Left ventricle myocardium superior (tissue), 1 donor: ENCODE results near the gene RUNX3. TPM values are rescaled to one million over a fixed set of nuclear protein-coding genes. Genes with fewer than 3 reads are reported as not detected.

Experiments used
- ATAC-seq: fragments of 200-7000 bp; cut with Tn5 transposase; one replicate; pipeline ENCODE4 v1.9.1; 2020; ENCODE audit warnings: mild to moderate bottlenecking, moderate library complexity
- DNase-seq: peaks from one replicate; pipeline ENCODE4 v3.0.0-alpha.2; 2020
- intact Hi-C: fragments of 100-400 bp; cut with micrococcal nuclease; formaldehyde crosslinking; loops from one replicate; pipeline ENCODE4 v1.11.0; 2022
- total RNA-seq: library from RNA; stranded (reverse); fragmentation: NEBNext Ultra II Directional; extraction: Animal tissue kit (Norgen Biotek cat#: 25700); gene quantifications from one replicate; pipeline ENCODE4 v1.2.1, GENCODE V29; 2021
- donor health status: DM: no; HTN: yes; CAD: no; lungs with severe emphysema.

RUNX3 gene
- total RNA-seq, 1 donor from 2014 or later: 0.89 TPM

DNA sequence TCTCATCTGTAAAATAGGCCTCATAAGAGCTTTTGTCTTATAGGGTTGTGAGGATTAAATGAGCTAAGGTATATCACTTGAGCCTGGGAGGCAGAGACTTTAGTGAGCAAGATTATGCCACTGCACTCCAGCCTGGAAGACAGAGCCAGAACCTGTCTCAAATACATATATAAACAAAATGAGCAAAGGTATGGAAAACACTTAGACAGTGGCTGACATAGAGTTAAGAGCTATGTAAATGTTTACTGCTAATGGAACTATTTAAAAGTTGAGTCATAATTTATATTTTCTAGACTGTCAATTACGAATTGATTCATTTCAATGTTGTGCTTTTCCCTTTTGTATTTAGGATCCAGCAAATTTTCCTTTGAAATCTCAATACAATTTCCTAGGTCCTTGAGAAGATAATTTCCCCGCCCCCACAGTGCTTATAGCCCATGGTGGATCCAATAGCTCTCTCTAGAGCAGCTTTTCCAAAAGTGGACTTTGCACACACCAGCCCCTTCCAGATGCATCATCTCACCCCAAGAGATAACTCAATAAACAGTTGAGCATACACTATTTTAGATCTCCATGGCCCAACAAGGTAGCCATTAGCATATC lies 21.8 kb upstream of the RUNX3 start:
- intact Hi-C loops: no loop called here
- ATAC-seq: no peak
- no peak for DNase-seq

DNA sequence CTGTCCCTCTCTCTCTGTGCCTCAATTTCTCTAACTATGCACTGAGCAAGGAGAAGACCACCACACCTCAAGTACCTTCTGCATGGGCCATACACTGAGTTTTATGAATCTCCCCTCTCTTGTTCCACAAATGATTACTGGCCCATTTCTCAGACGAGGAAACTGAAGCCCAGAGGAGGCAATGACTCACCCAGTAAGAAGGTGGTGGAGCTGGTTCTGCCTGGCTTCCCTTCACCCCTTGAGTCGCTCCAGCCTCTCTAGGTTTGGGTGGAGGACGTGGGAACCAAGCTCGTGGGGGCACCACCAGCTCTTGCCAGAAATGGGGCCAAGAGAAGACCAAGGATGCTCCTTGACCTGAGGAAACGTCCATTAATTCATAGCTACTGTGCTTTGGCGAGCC lies 21.3 kb upstream of the RUNX3 start:
- ATAC-seq: no peak
- intact Hi-C loops: no loop called here
- no peak for DNase-seq

DNA sequence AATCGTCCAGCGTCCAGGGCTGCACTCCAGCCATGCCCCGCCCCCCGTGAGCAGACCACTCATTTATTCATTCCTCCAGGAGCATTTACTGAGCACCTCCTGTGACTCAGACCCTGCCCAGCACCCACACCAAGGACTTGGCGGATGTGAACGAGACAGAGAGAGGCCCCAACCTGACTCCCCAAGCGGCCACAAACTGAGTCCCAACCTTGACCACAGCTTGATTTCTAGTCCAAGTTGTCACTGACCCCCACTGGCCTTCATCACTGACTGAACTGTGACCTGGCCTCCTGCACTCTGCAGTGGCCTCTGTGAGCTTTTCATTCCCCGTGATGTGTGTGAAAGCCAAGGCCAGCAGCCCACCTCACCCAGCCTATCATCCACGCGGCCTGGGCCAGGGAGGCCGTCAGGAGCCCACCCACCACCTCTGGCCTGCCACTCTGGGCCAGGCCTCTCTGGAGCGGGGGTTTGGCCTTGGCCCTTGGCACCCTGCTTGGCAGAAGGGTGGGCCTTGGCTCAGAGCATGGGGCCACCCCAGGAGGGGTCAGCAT lies 19.3 kb upstream of the RUNX3 start:
- ATAC-seq (no peak), DNase-seq (no peak)
- intact Hi-C loops: no loop called here

DNA sequence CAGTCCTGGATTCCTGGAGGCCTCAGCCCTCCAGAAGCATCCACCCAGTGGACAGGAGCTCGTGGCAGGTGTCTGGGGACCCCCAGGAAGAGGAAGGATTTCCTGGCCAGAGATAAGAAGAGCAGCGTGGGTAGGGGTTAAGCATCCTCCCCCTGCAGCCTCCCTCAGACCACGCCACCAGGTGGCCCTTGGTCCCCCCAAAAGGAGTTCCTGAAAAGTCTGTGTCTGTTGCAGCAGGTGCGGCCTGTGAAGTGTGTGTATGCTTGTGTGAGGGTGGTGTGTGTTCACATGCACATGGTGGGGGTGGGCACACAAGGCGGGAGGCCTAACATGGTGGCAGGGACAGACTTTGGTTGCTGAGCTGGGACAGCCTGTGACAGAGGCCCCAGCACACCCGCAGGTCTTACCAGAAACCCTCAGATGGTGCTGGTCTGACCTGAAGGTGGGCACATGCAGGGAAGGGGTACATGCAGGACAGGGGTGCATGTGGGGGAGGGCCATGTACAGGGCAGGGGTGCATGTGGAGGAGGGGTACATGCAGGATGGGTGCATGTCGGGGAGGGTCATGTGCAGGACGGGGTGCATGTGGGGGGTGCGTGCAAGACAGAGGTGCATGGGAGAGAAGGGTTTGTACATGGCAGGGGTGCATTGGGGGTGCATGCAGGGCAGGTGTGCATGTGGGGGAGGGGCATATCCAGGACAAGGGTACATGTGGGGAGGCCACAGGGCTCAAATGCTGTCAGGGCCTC lies 18.2 kb upstream of the RUNX3 start:
- DNase-seq (no peak), ATAC-seq (no peak)
- intact Hi-C loops: no loop called here

DNA sequence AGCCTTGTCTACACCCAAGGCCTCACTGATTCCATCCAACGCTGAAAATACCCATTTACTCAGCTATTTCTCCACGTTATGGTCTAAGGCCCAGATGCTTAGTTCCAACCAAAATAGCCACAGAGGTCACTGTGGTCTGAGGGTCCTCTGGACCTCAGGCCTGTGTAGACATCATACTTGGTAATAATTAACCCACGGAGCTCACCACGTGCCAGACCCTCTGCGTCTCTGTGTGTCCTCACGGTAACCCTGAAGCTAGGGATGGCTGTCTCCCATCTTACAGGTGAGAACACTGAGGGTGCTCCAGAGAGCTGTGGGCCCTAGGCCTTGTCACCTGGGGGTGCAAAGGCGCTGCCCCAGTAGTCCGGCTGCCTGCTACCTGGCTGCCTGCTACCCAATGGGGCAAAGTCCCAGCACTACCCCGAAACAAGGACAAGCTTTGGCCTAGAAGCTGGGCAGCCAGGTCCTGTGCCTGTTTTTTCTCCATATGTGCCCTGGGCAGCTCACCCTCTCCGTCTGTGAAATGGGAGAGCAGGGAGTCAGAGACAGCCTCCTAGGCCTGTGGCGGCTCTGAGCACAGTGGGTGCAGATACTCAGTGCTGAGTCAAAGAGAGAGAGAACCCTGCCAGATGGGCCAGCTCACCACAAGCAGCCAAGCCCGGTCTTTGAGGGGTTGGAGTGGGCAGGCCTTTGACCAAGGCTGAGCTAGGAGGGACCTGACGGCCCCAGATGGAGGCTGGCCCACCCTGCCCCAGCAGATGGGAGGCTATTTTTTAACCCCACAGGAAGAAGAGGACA lies 17.0 kb upstream of the RUNX3 start:
- no peak for ATAC-seq
- intact Hi-C loops: no loop called here

DNA sequence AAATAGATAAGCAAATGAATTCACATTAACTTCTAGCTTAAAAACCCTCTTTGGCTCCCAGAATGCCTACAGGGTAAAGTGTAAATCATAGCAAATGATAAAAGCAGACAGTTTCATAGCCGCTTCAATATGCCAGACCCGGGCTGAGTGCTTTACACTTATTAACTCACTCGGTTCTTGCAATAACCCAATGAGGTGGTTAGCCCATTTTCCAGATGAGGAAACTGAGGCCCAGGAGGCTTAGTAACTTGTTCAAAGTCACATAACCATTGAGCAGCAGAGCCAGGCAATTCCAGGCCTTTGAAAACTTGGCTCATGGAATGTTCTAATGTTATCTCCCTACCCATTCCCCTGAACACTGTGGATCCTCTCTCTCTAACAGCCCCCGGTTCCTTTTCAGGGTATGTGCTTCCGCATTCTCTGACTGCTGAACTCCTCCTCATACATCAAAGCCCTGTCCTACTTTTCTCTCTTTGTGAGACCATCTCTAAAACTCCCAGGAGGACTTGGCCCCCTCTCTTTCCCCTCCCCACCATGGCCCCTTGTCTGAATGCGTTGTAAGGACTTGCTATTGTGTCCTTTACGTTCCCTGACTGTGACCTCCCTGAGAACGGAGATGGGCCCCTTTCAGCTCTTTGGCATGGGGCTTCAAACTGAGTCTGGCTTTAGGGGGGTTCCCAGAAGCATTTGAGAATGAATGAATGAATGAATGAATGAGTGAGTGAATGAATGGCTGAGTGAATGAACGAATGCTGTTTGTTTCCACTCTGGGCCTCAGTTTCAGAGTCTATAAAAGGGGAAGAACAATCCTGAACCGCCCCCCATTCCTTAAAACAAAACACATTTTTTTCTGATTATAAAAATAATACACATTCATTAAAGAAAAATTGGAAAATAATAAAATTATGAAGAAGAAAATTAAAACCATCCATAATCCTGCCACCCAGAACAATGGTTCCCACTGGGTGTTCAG lies 15.6 kb upstream of the RUNX3 start:
- intact Hi-C loops: no loop called here
- no peak for ATAC-seq
- no peak for DNase-seq

More for the DNA sequence above, 17.0 kb upstream of the RUNX3 start:
- no peak for DNase-seq

DNA sequence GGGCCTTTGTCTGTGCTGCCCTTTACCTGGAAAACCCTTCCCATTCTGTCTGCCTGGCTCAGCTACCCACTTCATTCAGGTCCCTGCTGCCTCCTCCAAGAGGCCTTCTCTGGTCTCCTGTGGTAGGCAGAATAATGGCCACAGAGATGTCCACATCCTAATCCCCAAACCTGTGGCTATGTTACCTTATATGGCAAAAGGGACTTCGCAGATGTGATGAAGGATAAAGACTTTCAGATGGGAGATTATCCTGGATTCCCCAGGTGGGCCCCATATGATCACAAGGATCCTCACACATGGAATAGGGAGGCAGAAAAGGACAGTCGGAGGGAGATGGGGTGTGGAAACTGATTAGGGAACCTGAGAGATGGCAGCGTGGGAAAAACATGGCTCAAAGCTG lies 14.2 kb upstream of the RUNX3 start:
- intact Hi-C loops: no loop called here
- no peak for ATAC-seq
- no peak for DNase-seq

DNA sequence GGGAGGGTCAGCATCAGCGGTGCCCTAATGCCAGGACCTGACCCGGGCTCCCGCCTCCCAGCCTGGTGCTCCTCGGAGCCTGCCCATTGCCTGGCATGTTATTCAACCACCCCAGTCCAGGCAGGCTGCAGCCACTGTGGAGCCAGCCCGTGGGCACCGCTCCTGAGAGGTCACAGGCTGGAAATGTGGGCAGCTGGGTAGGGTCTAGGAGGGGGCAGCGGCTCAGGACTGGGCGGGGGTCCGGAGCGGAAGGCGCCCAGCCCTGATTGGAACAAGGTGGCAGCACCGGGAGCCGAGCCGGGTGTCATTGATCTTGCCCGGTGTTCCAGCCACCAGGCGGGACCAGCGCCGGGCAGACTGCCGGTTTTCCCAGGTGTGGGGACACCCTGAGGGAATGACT lies 12.7 kb upstream of the RUNX3 start:
- DNase-seq: no peak
- no peak for ATAC-seq
- intact Hi-C loops: no loop called here

DNA sequence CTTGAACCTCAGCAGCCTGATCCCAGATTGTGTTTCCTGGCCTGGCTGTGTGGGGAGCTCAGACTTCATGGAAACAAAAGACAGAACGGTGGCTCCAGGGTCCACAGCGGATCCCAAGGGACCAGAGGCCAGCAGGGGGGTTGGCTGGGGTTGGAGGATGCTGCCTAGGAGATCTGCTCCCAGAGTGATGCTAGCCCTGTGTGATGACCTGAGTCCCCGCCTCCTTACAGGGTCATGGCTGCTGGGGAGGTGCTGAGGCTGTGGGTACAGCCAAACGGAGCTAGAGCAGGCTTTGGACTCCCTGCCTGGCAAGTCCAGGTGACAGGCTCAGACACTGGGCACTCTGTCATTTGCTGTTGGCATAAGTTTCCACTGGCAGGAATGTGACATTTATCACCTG lies 11.5 kb upstream of the RUNX3 start:
- intact Hi-C loops: no loop called here
- no peak for DNase-seq
- ATAC-seq: no peak

DNA sequence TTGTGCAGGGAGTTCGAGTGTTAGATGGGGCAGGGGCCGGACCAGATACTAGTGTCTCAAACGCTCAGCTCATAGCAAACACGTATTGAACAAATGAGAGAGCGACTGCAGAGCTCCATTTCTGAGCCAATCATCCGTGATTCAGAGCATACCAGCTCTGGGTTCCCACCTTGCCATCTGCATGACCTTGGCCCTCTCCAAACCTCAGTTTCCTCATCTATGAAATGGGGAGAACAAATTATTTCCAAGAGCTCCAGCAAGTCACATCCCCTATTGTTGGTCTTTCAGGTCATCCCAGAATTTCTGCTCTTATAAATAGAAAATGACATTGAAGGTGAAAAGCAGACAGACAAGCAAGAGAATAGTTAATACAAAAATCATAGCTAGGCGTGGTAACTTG lies 10.2 kb upstream of the RUNX3 start:
- DNase-seq (no peak), ATAC-seq (no peak)
- intact Hi-C loops: no loop called here

DNA sequence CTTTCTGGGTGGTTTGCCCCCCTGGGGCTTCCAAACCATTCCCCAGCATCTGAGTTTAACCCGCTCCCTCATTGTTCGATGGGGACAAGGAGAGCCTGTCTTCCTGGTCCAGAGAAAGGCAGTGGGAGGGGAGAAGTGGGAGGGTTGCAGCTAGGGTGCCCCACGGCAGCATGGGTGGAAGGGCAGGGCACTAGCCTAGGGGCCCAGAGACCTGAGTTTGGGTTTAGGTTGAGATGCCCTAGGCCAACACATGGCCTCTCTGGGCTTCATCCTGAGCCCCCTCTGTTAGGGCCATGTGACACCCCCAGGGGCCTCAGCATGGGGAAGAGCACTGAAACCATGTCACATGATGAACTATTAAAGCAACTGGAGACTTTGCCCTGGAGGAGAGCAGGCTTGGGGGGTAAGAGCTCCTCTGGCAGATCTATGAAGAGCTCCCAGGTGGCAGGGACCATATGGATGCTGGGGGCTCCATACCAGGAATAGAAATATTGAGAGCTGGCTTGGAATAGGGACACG lies 9.7 kb upstream of the RUNX3 start:
- intact Hi-C loops: no loop called here
- ATAC-seq (no peak), DNase-seq (no peak)

DNA sequence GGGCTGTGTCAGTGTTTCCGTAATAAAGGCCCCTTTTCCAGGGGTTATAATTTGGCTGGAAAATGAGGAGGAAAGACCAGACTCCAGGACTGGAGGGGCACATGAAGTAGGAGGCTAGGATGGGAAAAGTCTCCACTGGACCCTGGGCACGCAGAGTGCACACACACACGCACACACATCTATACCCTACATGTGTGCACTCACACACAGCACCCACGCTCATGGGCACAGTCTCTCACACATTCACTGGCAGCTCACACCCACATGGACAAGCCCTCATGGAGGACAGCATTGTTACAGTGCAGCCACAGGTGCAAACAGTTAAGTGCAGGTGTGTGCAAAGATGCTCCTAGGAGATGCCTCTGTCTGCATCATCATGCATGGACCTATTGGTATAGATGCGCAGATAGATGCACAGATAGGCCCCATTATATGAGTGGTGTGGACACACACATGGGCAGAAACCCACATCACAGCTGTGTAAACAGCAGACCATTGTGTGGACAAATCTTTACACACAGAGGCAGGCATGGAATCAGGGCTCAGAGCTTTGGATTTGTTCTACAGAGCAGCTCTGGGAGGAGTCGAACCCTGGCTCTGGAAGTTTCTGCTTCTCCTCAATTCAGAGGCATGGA lies 9.1 kb upstream of the RUNX3 start:
- intact Hi-C loops: no loop called here
- ATAC-seq (no peak), DNase-seq (no peak)

DNA sequence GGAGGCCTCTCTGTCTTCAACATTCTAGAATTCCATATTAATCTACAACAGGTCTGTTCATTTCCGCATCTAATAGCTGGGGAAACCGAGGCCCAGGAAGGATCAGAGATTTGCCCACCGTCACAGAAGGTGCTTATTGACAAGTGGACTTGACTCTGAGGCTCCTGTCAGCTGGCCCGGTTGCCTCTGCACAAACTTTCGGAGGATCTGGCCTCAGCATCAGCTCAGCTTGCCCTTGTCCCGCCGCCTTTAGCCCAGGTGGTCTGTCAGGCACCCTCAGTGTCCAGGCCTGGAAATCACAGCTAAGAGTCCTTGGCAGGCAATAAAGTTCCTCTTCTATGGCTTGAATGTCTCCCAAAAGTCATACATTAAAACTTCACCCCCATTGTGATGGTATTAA lies 8.2 kb upstream of the RUNX3 start:
- intact Hi-C loops: no loop called here
- ATAC-seq: no peak
- DNase-seq: no peak

DNA sequence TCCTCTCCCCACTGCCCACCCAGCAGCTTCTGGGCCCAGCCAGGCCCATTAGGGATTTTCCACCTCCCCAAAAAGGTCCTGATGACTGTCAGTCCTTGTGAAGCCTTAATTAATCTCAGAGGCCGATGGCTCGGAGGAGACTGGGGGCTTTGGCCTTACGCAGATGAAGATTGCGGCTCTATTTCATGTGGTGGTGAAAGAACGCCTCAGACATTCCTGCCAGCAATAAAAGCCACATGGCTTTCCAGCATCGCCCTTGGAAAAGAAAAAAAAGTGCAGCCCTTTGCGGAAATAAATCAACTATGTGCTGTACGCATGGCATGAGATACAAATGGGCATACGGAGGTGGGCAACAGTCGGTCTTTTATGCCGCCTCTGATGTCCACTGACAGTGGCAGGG lies 6.6 kb upstream of the RUNX3 start:
- no peak for ATAC-seq
- no peak for DNase-seq
- intact Hi-C loops: no loop called here

DNA sequence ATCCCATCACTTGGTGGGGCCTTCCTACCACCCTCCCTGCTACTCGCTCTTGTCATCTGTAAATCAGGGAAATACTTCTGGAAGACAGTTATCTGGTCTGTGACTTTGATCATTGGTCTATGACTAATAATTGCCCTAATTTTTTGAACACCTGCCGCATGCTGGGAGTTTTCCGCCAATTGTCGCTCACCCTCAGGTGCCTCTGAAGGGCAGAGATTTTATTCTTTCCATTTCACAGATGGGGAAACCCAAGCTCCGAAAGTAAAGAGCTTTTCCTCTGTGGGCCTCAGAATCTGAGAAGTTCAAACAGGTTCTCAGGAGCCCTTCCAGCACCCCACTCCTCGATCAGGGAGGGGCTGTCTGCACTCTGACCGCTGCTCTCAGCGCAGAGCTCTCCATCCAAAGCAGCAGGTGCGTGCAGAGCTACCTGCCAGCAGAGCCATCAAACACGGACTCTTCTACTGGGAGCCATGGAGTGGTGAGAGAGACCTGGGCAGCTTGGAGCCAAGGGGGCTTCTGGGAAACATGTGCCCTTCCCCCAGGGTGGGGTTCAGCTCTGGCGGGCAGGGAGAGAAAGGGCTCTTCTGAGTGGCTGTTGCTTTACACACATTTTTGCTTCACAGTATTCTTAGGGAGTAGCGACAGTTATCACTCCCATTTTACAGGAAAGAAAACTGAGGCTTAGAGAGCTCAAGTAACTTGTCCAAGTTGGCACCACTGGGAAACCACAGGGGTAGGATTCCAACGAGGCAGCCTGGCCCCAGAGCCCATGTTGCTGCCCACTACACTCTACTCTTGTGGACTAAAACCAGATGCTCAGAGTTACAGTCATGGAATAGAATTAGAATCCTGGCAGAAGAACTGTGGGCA lies 5.8 kb upstream of the RUNX3 start:
- DNase-seq (no peak), ATAC-seq (no peak)
- intact Hi-C loops: no loop called here

DNA sequence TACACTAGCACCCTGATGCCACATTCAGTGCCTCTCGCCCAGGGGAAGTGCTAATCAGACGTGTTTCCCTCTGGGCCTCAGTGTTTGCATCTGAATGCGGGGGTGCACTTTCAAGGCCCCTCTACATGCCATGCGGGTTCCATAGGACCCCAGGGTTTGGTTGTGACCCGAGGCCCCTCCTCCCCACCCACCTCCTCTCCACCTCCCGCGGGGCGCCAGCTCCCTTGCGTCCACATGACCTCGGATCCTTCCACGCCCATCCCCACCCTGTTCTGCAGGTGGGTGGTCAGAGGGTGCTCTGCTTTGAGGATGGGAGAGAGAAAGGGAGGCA lies 5.1 kb upstream of the RUNX3 start:
- intact Hi-C loops: no loop called here
- DNase-seq: no peak
- no peak for ATAC-seq

DNA sequence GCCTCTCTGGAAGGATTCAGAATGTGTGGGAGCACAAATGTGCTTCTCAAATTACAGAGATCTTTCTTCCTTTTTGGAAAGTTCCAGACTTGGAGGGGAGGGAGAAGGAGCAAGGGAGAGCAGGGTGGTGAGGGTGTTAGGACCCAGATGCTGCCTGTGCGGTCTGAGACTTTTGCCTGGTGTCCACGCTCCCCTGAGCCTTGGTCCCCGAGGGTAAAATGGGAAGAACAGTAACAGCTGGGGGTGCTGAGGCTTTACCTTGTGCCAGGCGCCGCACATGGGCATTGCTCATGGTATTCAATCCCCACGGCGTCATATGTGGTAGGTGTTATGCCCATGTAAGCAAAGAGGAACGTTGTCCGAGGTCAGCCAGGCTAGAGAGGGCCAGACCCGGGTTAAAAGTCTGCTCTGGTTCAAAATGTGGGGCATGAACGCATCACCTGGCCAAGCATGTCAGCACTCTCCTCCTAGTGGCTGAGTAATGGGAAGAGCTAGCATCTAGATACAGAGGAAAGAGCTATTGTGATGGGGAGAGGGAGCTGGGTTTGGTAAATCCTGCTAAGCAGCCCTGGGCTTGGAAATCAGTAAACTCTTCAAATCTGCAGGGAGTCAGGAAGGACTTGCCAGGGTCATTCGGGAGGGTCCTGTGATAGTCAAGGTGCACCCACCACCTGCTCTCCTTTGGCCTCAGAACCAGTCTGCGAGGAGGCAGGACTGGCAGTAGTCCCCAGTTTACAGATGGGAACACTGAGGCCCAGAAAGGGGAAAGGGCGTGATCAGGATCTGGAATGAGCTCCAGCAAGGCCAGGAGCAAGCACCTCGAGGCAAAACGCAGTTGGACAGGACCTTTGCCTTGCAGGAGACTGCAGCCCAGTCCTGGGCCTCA lies 4.5 kb upstream of the RUNX3 start:
- DNase-seq: no peak
- intact Hi-C loops: no loop called here
- ATAC-seq: no peak
